Measurements from ENCODE around the gene LUZP2.

Gene LUZP2

DNA sequence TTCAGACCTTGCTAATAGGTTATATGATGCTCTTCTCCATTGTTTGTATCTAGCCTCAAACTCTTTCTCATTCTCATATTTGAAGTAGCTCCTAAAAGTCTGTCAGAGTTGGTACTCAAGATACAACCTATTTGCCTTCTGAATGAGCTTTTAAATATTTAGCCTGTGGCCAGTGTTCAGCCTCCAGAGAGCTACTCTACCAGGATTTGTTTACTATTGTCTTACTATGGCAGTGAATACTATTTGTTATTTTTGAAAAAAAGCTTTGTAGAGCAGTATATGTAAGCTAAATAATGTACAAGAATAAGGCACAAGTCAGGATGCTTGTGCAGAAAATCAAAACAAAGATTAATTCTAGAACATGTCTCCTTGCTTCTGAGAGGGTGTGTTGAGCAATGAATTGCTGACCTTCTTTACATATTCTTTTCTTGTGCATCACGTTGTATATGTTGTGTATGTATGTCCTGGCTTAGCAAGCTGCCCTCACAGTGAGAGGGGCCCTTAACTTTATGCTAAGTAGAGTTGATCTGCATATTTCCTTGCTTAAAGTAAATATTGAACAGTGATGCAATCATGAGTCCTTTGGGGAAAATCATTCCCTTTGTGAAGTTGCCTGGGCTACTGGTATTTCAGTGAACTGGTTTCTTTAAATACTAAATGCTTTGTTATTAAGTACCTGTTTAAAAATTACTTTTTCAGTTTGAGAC, 438.0 kb downstream of the LUZP2 start:
- no peak overlapping the region for H3K9ac ChIP-seq (ENCODE audit: low read length)

GRCh38 chr11:24944891-24945290, 448.0 kb downstream of the LUZP2 start:
- no peak overlapping the region for H3K9ac ChIP-seq (ENCODE audit: low read length)
- H3F3A ChIP-seq (ENCODE audit: insufficient read depth): no peaks in the 10 kb centered on the region
- TF ChIP-seq, protein P1, sequence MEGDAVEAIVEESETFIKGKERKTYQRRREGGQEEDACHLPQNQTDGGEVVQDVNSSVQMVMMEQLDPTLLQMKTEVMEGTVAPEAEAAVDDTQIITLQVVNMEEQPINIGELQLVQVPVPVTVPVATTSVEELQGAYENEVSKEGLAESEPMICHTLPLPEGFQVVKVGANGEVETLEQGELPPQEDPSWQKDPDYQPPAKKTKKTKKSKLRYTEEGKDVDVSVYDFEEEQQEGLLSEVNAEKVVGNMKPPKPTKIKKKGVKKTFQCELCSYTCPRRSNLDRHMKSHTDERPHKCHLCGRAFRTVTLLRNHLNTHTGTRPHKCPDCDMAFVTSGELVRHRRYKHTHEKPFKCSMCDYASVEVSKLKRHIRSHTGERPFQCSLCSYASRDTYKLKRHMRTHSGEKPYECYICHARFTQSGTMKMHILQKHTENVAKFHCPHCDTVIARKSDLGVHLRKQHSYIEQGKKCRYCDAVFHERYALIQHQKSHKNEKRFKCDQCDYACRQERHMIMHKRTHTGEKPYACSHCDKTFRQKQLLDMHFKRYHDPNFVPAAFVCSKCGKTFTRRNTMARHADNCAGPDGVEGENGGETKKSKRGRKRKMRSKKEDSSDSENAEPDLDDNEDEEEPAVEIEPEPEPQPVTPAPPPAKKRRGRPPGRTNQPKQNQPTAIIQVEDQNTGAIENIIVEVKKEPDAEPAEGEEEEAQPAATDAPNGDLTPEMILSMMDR (IDR thresholded peaks at IDR 0.05; ENCODE audit: insufficient read depth, low read length, poor library complexity, severe bottlenecking): no peak
- no peak for TF ChIP-seq EZH2phosphoT487 (conservative IDR thresholded peaks at IDR 0.05; ENCODE audit: low read length)

More for the DNA sequence above, 438.0 kb downstream of the LUZP2 start:
- no peaks in the 10 kb centered on the region for H3K27me3 ChIP-seq (ENCODE audit: low read length)
- H2AFZ ChIP-seq (ENCODE audit: low read depth, low read length, severe bottlenecking): no peak overlapping the region
- H3K27ac ChIP-seq (ENCODE audit: low read depth, low read length): no peak overlapping the region
- TF ChIP-seq, protein P1 (IDR thresholded peaks at IDR 0.05; ENCODE audit: insufficient read depth, low read length, poor library complexity, severe bottlenecking): no peak
- TF ChIP-seq EZH2phosphoT487 (conservative IDR thresholded peaks at IDR 0.05; ENCODE audit: low read length): no peak
- no peak overlapping the region for H3K4me2 ChIP-seq (ENCODE audit: low read depth, low read length, poor library complexity, severe bottlenecking)
- H3K9me3 ChIP-seq (ENCODE audit: insufficient read depth, low read length): peaks cover 7% of the 10 kb centered on the region; the same call in 1 of the 2 replicates
- no peaks in the 10 kb centered on the region for H4K20me1 ChIP-seq (ENCODE audit: low read depth, low read length)
- H3K4me3 ChIP-seq (ENCODE audit: insufficient read depth, low read length, poor library complexity, severe bottlenecking): no peak overlapping the region
- H3K36me3 ChIP-seq (ENCODE audit: low read length): no peaks in the 10 kb centered on the region
- H3K9me2 ChIP-seq (replicated peaks; ENCODE audit: insufficient read depth, low read length): no peaks in the 10 kb centered on the region
- no peaks in the 10 kb centered on the region for H3K79me2 ChIP-seq (ENCODE audit: insufficient read depth, low read length)
- no peaks in the 10 kb centered on the region for H3F3A ChIP-seq (ENCODE audit: insufficient read depth)

GRCh38 chr11:24949406-24949805, 452.6 kb downstream of the LUZP2 start:
- Histone ChIP-seq H4K20me1 (ENCODE audit: low read depth, low read length) (no peaks in the 10 kb centered on the region), H3K27ac (ENCODE audit: low read depth, low read length) (no peak overlapping the region), H3K9me2 (replicated peaks; ENCODE audit: insufficient read depth, low read length) (no peaks in the 10 kb centered on the region), H3K4me2 (ENCODE audit: low read depth, low read length, poor library complexity, severe bottlenecking) (no peak overlapping the region), H3K9ac (ENCODE audit: low read length) (no peak overlapping the region), H3K36me3 (ENCODE audit: low read length) (no peaks in the 10 kb centered on the region), H3K27me3 (ENCODE audit: low read length) (no peaks in the 10 kb centered on the region), H2AFZ (ENCODE audit: low read depth, low read length, severe bottlenecking) (no peak overlapping the region), H3F3A (ENCODE audit: insufficient read depth) (no peaks in the 10 kb centered on the region), H3K79me2 (ENCODE audit: insufficient read depth, low read length) (no peaks in the 10 kb centered on the region), H3K9me3 (ENCODE audit: insufficient read depth, low read length) (no peaks in the 10 kb centered on the region), H3K4me3 (ENCODE audit: insufficient read depth, low read length, poor library complexity, severe bottlenecking) (no peak overlapping the region)
- TF ChIP-seq, protein P1 (IDR thresholded peaks at IDR 0.05; ENCODE audit: insufficient read depth, low read length, poor library complexity, severe bottlenecking): no peak
- TF ChIP-seq EZH2phosphoT487 (conservative IDR thresholded peaks at IDR 0.05; ENCODE audit: low read length): no peak

More at GRCh38 chr11:24944891-24945290, 448.0 kb downstream of the LUZP2 start:
- Histone ChIP-seq H3K79me2 (ENCODE audit: insufficient read depth, low read length) (no peaks in the 10 kb centered on the region), H3K9me2 (replicated peaks; ENCODE audit: insufficient read depth, low read length) (no peaks in the 10 kb centered on the region), H2AFZ (ENCODE audit: low read depth, low read length, severe bottlenecking) (no peak overlapping the region), H4K20me1 (ENCODE audit: low read depth, low read length) (no peaks in the 10 kb centered on the region), H3K27ac (ENCODE audit: low read depth, low read length) (no peak overlapping the region), H3K36me3 (ENCODE audit: low read length) (no peaks in the 10 kb centered on the region), H3K4me3 (ENCODE audit: insufficient read depth, low read length, poor library complexity, severe bottlenecking) (no peak overlapping the region), H3K27me3 (ENCODE audit: low read length) (no peaks in the 10 kb centered on the region), H3K9me3 (ENCODE audit: insufficient read depth, low read length) (no peaks in the 10 kb centered on the region), H3K4me2 (ENCODE audit: low read depth, low read length, poor library complexity, severe bottlenecking) (no peak overlapping the region)
